SK-N-SH treated with all-trans-retinoic acid at 6 μM for 48 hours (cell line): ENCODE measurements around the gene SLC35A2.

Source experiments
- OSR1 ChIP-seq: fragments of 250-450 bp; sonication (Bioruptor Pico); IDR thresholded peaks from 2 replicates; pipeline ENCODE4 v1.8.0; 2022; ENCODE audit warnings: moderate library complexity, mild to moderate bottlenecking, inconsistent platforms
- PPARA ChIP-seq: fragments of 250-450 bp; sonication (Bioruptor Pico); IDR thresholded peaks from 2 replicates; pipeline ENCODE4 v1.5.0; 2020; ENCODE audit warnings: mild to moderate bottlenecking, borderline replicate concordance
- TOX ChIP-seq: fragments of 250-450 bp; sonication (Bioruptor Pico); IDR thresholded peaks from 2 replicates; pipeline ENCODE4 v1.8.0; 2021; ENCODE audit warnings: mild to moderate bottlenecking, moderate library complexity, borderline replicate concordance

DNA sequence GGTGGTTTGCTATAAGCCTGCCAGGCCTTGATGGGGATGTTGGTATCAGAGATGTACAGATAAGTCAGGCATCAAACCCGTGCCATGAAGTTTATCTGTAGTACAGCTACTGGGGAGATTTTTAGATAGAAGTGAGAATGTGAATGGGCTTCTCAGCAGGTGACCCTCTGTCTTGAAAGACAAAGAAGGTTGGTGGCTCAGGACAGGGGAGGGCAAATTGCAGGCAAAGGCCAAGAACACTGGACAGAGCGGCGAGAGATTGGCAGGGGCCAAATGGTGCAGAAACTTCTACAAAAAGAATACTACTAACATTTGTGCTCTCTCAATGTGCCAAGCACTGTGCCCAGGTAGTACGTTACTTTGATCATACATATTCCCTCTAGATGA is 9.3 kb upstream of the SLC35A2 start:
- TF ChIP-seq TOX (CRISPR knock-in tag) (no peak), PPARA (no peak), OSR1 (CRISPR knock-in tag) (no peak)
